ENCODE results near the gene PRG2. TPM values are rescaled to one million over a fixed set of nuclear protein-coding genes. Genes with fewer than 3 reads are reported as not detected.

Gene PRG2
- total RNA-seq, 1 donor from 2014 or later, result 3.1 TPM

GRCh38 chr11:57397394-57397990 lies 7.0 kb upstream of the PRG2 start:
- DNase-seq (ENCODE audit: low spot score), result no peak

- DNase-seq (ENCODE audit: low spot score), result no peak
Measured at GRCh38 chr11:57396744-57397143, 6.3 kb upstream of the PRG2 start.

GRCh38 chr11:57395905-57396623 lies 5.6 kb upstream of the PRG2 start:
- no peak for DNase-seq (ENCODE audit: low spot score)

GRCh38 chr11:57394203-57394965 lies 3.9 kb upstream of the PRG2 start:
- DNase-seq (ENCODE audit: low spot score), result no peak

GRCh38 chr11:57392763-57393105 lies 2.3 kb upstream of the PRG2 start:
- DNase-seq (ENCODE audit: low spot score), result no peak

GRCh38 chr11:57392066-57392762 lies 1.8 kb upstream of the PRG2 start:
- no peak for DNase-seq (ENCODE audit: low spot score)

- DNase-seq (ENCODE audit: low spot score), result no peak
Measured at GRCh38 chr11:57391539-57391938, 1.1 kb upstream of the PRG2 start.

- no peak for DNase-seq (ENCODE audit: low spot score)
Measured at GRCh38 chr11:57391111-57391510, 661 bp upstream of the PRG2 start.

GRCh38 chr11:57387289-57388030 lies 3.0 kb downstream of the PRG2 start:
- no peak for DNase-seq (ENCODE audit: low spot score)

- no peak for DNase-seq (ENCODE audit: low spot score)
Measured at GRCh38 chr11:57386178-57386940, 4.1 kb downstream of the PRG2 start.

GRCh38 chr11:57380975-57381374 lies 9.5 kb downstream of the PRG2 start, which contains the start of gene PRG3:
Gene PRG3, minus strand, starts transcription at chr11:57381150. Its CDS starts 442 bp downstream, at chr11:57380708.
- DNase-seq (ENCODE audit: low spot score), result no peak

- peak; percentile 9 for DNase-seq (ENCODE audit: low spot score)
Measured at GRCh38 chr11:57379732-57380131, 10.7 kb downstream of the PRG2 start.

- DNase-seq (ENCODE audit: low spot score), result no peak
Measured at GRCh38 chr11:57378186-57378585, 12.3 kb downstream of the PRG2 start.

GRCh38 chr11:57377107-57377506 lies 13.3 kb downstream of the PRG2 start:
- no peak for DNase-seq (ENCODE audit: low spot score)

GRCh38 chr11:57376095-57377090 lies 14.1 kb downstream of the PRG2 start:
- DNase-seq (ENCODE audit: low spot score), result no peak

- DNase-seq (ENCODE audit: low spot score), result no peak
Measured at GRCh38 chr11:57375490-57375889, 15.0 kb downstream of the PRG2 start.

GRCh38 chr11:57374966-57375365 lies 15.5 kb downstream of the PRG2 start:
- no peak for DNase-seq (ENCODE audit: low spot score)

GRCh38 chr11:57373146-57373545 lies 17.3 kb downstream of the PRG2 start:
- no peak for DNase-seq (ENCODE audit: low spot score)

GRCh38 chr11:57370941-57371340 lies 19.5 kb downstream of the PRG2 start:
- no peak for DNase-seq (ENCODE audit: low spot score)
